NCI-H1417 (cell line): ENCODE results near the gene SPINK7.

Experiments
- DNase-seq, 3 experiments: peaks; one replicate each; lab custom pipeline; 2025; lab: John Stamatoyannopoulos, UW

Gene SPINK7

DNA sequence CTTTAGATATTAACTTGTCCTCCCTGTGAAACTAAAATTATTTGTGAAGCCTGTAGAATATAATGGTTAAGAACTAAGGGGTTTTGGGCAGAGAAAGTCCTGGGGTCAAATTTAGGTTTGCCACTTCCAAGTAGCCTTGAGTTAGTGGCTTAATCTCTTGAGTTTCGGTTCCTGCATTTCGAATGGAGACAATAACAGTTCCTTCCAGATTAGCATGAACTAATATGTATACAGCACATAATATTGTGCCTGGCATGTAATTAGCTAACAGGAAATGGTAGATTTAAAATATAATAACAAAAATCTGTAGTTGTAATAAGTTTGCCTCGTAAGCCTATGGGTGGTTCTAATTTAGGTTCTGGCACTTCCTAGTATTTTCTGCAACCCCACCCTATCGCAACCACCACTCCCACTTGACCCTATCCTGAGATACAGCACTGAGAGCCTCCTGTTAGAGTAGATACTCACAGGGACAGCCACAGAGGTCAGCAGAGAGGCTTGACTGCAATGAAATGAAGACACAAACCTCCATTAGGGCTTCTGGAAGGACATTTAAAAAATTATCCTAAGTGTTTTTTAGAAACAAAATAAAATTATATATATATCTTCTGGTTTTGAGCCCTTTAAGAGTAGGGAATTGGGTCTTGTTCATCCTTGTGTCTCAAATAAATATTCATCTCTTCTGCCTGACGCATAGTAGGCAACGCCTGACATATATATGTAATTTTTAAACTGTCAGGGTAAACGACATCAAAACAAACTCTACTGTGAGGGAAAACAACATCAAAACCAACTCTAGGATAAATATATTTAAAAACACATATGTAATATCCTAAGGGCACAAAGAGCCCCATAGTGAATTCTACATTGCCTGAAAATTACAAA, 31.6 kb downstream of the SPINK7 start:
- no peak for DNase-seq

DNA sequence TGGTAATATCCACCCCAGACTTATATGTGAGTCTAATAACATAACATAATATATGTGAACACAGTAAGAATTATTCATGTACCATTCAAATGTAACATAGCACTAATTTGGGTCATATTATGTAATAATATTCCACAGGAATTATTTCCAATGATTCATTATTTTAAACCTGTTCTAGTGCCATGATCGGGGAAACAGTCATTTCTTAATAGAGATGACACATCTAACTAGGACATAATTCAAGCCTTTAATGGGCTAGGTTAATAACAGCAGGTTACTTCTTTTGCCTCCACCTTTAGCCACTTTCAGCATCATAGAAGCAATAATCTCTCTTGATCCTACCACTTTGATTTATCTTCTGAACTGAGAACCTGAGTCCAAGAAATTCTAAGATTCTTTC, 35.5 kb downstream of the SPINK7 start:
- DNase-seq, result no peak

DNA sequence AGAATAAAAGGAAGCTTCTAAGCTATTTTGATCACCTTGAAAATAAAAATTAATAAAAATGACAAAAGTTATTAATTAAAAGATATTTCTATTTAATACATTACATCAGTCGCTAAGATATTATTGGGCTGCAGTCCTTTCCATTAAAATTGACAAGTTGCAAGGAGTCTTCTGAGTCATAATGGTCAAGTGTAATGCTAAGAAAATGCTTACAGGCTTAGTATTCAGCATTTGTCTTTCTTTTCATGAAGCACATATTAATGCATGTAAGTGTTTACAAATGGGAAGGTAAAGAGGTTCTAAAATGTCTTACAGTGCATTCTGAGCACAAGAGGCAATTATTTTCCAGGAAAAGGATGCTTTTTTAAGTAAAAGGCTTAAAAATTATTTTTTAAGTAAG, 40.5 kb downstream of the SPINK7 start:
- no peak for DNase-seq

DNA sequence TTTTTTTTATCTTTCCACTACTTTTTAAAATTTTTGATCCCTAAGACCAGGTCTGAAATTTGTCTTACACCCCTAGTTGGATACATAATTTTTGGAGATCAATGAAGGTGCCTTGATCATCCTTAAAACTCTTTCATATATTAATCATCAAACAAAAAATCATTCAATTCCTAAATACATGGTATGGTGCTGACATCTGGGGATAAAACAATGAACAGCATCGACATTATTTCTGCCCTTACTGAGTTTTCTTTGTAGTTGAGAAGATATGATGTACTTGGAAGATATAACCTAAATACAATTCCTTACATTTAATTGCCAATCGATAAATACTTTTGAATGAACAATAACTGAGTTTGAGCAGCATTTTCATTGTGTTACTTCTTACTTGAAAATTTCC, 41.4 kb downstream of the SPINK7 start:
- DNase-seq, result peak in 1 of 3 experiments; percentile 1

DNA sequence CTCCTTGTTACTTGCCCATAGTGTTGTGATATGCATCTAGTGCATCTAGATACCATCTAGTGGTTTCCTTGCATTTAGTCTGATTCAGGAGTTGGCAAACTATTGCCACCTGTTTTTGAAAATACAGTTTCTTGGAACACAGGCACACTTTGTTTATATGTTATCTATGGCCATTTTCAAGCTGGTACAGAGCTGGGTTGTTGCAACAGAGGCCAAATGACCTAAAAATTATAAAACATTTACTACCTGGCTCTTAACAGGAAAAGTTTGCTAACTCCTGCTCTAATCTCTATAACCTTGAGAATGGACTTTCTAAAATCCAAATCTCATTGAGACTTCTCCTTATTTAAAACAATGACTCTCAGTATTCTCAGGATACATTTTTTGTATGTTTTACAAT, 52.1 kb downstream of the SPINK7 start:
- no peak for DNase-seq
